K562 (cell line): Measurements from ENCODE around the gene TERT.
"Not testable (repeated sequence)": the region's sequence is repeated elsewhere in the genome, so short reads cannot be mapped to it uniquely, and the experiment has no call there.

Experiments used
- CC2D1A ChIP-seq: fragments of 450-650 bp; IDR thresholded peaks from 2 replicates; pipeline ENCODE4 v1.6.1; 2017; ENCODE audit warnings: mild to moderate bottlenecking
- KLF16 ChIP-seq: IDR thresholded peaks from 2 replicates; pipeline ENCODE4 v1.6.1; 2016; ENCODE audit warnings: antibody characterized with exemption
- L3MBTL2 ChIP-seq: fragments of 450-650 bp; IDR thresholded peaks from 2 replicates; pipeline ENCODE4 v1.6.1; 2016; ENCODE audit warnings: mild to moderate bottlenecking, moderate library complexity
- POLR2AphosphoS5 ChIP-seq: IDR thresholded peaks from 2 replicates; pipeline ENCODE4 v1.6.1; 2011; ENCODE audit warnings: mild to moderate bottlenecking, low read depth, low read length, moderate library complexity; ENCODE audit not compliant: control insufficient read depth, insufficient read depth
- SREBF1 ChIP-seq: fragments of 150-350 bp; IDR thresholded peaks from 2 replicates; pipeline ENCODE4 v1.6.1; 2014; ENCODE audit warnings: antibody characterized with exemption, low read depth, low read length, borderline replicate concordance
- ZBTB1 ChIP-seq: sonication (generic); formaldehyde crosslinking; IDR thresholded peaks from 2 replicates; pipeline ENCODE4 v1.8.1; 2023; ENCODE audit warnings: missing genetic modification reagents, low read depth, mild to moderate bottlenecking, borderline replicate concordance
- ZSCAN29 ChIP-seq: fragments of 450-650 bp; IDR thresholded peaks from 2 replicates; pipeline ENCODE4 v1.6.1; 2017
- TF ChIP-seq, protein P1 (sequence below), 2 experiments: fragments of 200-800 bp in 1 of 2; sonication (Bioruptor generic) in 1 of 2; sonication (generic) in 1 of 2; formaldehyde crosslinking in 1 of 2; IDR thresholded peaks in 1 of 2; conservative IDR thresholded peaks in 1 of 2; 2 replicates each; pipeline versions ENCODE4 v1.5.0 to v1.6.1; 2016 to 2020; ENCODE audit warnings: missing compliant biosample characterization in 1 of 2, missing genetic modification characterization in 1 of 2, missing genetic modification reagents in 1 of 2

- TF ChIP-seq, protein P1, sequence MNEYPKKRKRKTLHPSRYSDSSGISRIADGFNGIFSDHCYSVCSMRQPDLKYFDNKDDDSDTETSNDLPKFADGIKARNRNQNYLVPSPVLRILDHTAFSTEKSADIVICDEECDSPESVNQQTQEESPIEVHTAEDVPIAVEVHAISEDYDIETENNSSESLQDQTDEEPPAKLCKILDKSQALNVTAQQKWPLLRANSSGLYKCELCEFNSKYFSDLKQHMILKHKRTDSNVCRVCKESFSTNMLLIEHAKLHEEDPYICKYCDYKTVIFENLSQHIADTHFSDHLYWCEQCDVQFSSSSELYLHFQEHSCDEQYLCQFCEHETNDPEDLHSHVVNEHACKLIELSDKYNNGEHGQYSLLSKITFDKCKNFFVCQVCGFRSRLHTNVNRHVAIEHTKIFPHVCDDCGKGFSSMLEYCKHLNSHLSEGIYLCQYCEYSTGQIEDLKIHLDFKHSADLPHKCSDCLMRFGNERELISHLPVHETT (CRISPR knock-in tag; conservative IDR thresholded peaks at IDR 0.05 in 1 of 2, IDR thresholded peaks at IDR 0.05 in 1 of 2), result not testable (repeated sequence)
- TF ChIP-seq L3MBTL2, ZBTB1, POLR2AphosphoS5, CC2D1A, ZSCAN29, SREBF1, KLF16: not testable (repeated sequence)
Observed at GRCh38 chr5:1328237-1329110, 33.6 kb upstream of the TERT start.
